ENCODE measurements around the gene FAM168A.

FAM168A gene

DNA sequence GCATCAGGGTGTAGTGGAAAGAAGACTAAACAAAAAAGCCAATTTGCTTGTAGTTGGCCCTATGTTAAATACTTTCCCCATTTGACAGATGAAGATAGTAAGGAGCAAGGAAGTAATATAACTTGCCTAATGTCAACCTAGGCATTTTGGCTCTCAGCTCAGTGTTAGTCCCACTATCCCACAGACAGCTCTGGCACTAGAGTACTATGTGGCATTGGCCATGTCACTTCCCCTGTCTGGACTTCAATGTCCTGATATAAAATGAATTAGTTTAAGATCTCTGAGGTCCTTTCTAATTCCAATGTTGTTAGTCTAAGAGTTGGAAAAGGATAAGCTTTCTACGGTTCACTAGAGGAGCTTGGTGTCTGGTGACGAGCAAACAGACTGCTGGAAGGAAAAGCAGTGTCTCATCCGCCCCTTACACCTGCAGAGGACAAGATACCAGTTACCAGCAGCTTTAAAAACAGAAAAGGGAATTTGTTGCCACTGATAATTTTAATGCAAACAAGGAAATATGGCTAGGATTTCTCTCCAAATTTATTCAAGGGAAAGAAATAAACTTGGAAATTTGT, 129.2 kb downstream of the FAM168A start:
- in situ Hi-C loops (cut with HindIII; ENCODE audit: low pct_ligation_motif_present, low sequenced_read_pairs), result no loop called here
- no peak for DNase-seq
- TF ChIP-seq, protein P1, sequence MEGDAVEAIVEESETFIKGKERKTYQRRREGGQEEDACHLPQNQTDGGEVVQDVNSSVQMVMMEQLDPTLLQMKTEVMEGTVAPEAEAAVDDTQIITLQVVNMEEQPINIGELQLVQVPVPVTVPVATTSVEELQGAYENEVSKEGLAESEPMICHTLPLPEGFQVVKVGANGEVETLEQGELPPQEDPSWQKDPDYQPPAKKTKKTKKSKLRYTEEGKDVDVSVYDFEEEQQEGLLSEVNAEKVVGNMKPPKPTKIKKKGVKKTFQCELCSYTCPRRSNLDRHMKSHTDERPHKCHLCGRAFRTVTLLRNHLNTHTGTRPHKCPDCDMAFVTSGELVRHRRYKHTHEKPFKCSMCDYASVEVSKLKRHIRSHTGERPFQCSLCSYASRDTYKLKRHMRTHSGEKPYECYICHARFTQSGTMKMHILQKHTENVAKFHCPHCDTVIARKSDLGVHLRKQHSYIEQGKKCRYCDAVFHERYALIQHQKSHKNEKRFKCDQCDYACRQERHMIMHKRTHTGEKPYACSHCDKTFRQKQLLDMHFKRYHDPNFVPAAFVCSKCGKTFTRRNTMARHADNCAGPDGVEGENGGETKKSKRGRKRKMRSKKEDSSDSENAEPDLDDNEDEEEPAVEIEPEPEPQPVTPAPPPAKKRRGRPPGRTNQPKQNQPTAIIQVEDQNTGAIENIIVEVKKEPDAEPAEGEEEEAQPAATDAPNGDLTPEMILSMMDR (IDR thresholded peaks at IDR 0.05; ENCODE audit: low read depth, low read length, missing control alignments), result no peak
- Histone ChIP-seq H3K4me3 (ENCODE audit: low read depth, low read length) (no peak overlapping the region), H3K27ac (no peak overlapping the region), H3K27me3 (replicated peaks) (no peaks in the 10 kb centered on the region), H3K36me3 (replicated peaks) (no peaks in the 10 kb centered on the region)

DNA sequence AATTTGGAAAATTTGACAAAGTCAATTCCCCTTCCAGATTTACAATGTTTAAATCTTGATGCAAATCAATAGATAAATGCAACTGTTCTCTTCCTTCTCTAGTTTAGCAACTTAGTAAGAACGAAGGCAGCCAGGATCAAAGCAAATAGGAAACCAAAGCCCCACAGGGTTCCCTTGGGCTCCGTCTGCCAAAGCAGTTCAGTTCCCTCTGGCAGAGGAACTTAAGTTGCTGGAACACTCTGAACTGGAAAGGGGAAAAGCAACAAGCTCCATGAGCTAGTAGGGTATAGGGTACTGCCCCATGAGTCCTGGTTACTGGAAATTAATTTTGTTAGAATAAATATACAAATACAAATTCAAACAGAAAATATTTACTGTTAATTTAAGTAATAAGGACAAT, 130.4 kb downstream of the FAM168A start:
- TF ChIP-seq, protein P1 (IDR thresholded peaks at IDR 0.05; ENCODE audit: low read depth, low read length, missing control alignments), result no peak
- H3K27me3 ChIP-seq (replicated peaks), result no peaks in the 10 kb centered on the region
- no peaks in the 10 kb centered on the region for H3K36me3 ChIP-seq (replicated peaks)
- in situ Hi-C loops (cut with HindIII; ENCODE audit: low pct_ligation_motif_present, low sequenced_read_pairs), result no loop called here
- H3K4me3 ChIP-seq (ENCODE audit: low read depth, low read length), result no peak overlapping the region
- no peak overlapping the region for H3K27ac ChIP-seq
- DNase-seq, result no peak

DNA sequence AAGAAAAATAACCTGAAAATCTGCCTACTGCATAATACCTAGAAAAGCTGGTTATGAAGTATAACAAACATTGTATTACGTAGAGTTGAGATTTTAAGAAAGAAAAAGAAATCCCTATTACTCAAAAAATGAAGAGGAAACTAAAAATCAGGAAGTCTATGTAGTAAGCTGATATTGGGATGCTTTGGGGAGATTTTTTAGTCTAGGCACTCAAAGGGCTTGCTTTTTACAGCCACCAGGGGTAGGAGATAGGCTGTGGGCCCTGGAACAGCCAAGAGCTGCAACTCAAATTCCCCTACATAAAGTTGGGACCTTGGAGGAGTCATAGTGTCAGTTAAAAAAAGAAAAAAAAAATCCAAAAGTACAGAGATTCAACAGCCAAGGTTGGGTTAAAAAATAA, 131.3 kb downstream of the FAM168A start:
- Histone ChIP-seq H3K4me3 (ENCODE audit: low read depth, low read length) (no peak overlapping the region), H3K27ac (no peak overlapping the region), H3K27me3 (replicated peaks) (no peaks in the 10 kb centered on the region), H3K36me3 (replicated peaks) (no peaks in the 10 kb centered on the region)
- no peak for DNase-seq
- TF ChIP-seq, protein P1 (IDR thresholded peaks at IDR 0.05; ENCODE audit: low read depth, low read length, missing control alignments), result peak; percentile 16
- in situ Hi-C loops (cut with HindIII; ENCODE audit: low pct_ligation_motif_present, low sequenced_read_pairs), result no loop called here

DNA sequence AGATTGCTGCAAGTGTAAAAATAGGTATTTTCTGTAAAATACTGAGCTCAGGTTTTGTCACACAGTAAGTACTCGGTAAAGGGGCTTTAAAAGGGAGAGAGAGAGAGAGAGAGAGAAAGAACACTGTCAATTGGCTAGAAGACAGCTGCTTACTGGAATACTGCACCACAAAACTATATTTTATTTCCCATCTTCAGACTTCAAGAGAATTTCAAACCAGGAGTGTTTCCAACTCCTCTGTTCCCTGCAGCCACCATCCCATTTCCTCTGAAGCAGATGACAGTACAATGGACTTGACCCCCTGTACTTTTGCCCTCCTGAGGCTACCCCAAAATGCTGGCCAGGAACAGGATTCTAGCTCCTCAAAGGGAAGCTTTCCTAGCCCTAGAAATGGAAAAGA, 132.0 kb downstream of the FAM168A start:
- in situ Hi-C loops (cut with HindIII; ENCODE audit: low pct_ligation_motif_present, low sequenced_read_pairs), result no loop called here
- DNase-seq, result no peak
- TF ChIP-seq, protein P1 (IDR thresholded peaks at IDR 0.05; ENCODE audit: low read depth, low read length, missing control alignments), result no peak
- no peaks in the 10 kb centered on the region for H3K36me3 ChIP-seq (replicated peaks)
- no peak overlapping the region for H3K27ac ChIP-seq
- H3K4me3 ChIP-seq (ENCODE audit: low read depth, low read length), result no peak overlapping the region
- no peaks in the 10 kb centered on the region for H3K27me3 ChIP-seq (replicated peaks)

DNA sequence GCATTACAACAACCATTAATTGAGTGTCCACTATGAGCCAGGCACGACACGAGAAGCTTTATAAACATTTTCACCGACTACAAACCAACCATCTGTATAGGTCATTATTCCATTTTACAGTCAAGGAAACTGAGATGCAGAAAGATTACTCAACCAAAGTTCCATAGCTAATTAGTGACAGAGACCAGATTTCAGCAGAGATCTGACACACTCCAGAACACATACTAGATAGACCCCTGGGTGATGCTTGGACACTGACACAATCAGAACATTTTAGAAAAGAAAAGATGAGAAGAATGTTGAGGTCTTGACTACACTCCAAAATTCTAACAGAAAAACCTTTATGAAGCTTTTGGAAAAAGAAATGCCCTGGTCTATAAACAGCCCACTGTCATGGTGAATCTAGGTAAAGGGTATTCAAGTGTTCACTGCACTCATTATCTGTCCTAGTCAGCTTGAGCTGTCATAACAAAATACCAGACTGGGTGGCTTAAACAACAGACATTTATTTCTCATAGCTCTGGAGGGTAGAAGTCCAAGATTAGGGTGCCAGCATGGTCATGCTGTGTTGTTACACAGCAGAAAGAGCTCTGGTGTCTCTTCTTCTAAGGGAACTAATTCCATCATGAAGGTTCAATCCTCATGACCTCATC, 132.8 kb downstream of the FAM168A start:
- no peak for DNase-seq
- H3K27me3 ChIP-seq (replicated peaks), result no peaks in the 10 kb centered on the region
- no peaks in the 10 kb centered on the region for H3K36me3 ChIP-seq (replicated peaks)
- in situ Hi-C loops (cut with HindIII; ENCODE audit: low pct_ligation_motif_present, low sequenced_read_pairs), result no loop called here
- H3K4me3 ChIP-seq (ENCODE audit: low read depth, low read length), result no peak overlapping the region
- TF ChIP-seq, protein P1 (IDR thresholded peaks at IDR 0.05; ENCODE audit: low read depth, low read length, missing control alignments), result no peak
- no peak overlapping the region for H3K27ac ChIP-seq

DNA sequence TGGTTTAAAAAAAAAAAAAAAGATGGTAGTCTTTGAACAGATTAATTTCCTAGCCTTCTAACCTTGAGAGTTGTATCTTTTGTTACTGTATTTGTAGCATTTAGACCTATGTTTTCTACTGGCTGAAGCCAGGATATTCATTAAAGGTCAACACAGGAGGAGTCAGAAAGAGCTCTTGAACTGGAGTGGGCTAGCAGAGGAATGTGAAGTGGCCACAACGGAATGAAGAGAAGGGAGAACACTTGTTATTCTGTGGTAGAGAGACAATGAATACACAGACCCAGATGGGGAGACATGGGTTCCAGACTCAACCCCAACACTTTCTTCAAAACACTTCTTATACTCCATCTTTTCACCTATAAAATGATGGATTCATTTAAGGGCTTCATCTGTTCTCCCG, 133.6 kb downstream of the FAM168A start:
- Histone ChIP-seq H3K4me3 (ENCODE audit: low read depth, low read length) (no peak overlapping the region), H3K27ac (no peak overlapping the region), H3K36me3 (replicated peaks) (no peaks in the 10 kb centered on the region), H3K27me3 (replicated peaks) (no peaks in the 10 kb centered on the region)
- in situ Hi-C loops (cut with HindIII; ENCODE audit: low pct_ligation_motif_present, low sequenced_read_pairs), result no loop called here
- DNase-seq, result no peak
- TF ChIP-seq, protein P1 (IDR thresholded peaks at IDR 0.05; ENCODE audit: low read depth, low read length, missing control alignments), result no peak

Measured in brain microvascular endothelial cell (primary cell).